ENCODE results near the gene HSP90B1. TPM values are rescaled to one million over a fixed set of nuclear protein-coding genes. Genes with fewer than 3 reads are reported as not detected.

HSP90B1 gene
- total RNA-seq, 1 experiment from 2014 or later: 888 TPM

DNA sequence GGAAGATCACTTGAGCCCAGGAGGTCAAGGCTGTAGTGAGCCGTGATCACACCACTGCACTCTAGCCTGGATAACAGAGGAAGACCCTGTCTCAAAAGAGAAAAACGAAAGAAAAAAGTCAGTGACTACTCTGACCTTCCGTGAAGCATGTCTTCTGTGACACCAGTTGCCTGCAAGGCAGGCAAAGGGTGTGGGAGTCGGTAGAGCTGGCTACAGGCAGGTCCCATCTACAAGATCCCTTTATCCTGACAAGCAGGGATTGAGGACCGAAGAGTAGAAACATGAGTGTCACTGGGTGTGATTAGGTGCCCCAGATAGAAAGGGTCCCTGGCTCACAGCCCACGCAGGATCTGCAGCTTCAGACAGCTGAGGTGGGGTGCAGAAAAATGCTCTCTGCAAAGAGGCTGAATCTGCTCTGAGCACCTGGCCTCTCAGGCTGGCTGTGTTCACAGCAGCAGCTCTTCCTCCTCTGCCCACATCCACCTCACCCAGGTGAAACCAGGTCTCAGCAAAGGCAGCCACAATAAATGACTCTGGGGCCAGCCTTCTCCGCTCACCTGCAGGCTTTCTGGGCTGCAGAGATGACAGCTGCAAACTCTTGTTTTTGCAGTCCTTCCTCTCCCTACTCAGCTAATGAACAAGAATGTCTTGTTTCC, 28.6 kb upstream of the HSP90B1 start:
- no peak for TF ChIP-seq ZBTB33 (IDR thresholded peaks at IDR 0.05; ENCODE audit: extremely low read depth, insufficient replicate concordance, low read length)
- no peak for TF ChIP-seq RAD21 (IDR thresholded peaks at IDR 0.05; ENCODE audit: low read depth)
- no peak for TF ChIP-seq POLR2A (IDR thresholded peaks at IDR 0.05; ENCODE audit: borderline replicate concordance, extremely low read depth, insufficient read depth, insufficient read length)
- TF ChIP-seq TCF7L2 (IDR thresholded peaks at IDR 0.05; ENCODE audit: borderline replicate concordance, extremely low read depth, insufficient read depth, insufficient read length): no peak
- TF ChIP-seq, protein P1, sequence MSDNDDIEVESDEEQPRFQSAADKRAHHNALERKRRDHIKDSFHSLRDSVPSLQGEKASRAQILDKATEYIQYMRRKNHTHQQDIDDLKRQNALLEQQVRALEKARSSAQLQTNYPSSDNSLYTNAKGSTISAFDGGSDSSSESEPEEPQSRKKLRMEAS (IDR thresholded peaks at IDR 0.05): no peak
- intact Hi-C loops (cut with micrococcal nuclease): no loop called here
- RAD21 ChIA-PET (ENCODE audit: low non-redundant PET in 1 of 2, low total read pairs in 2 of 2, uncharacterized antibody in 2 of 2, unreplicated experiment in 2 of 2): no interaction called here
- Histone ChIP-seq H4K20me1 (ENCODE audit: insufficient read depth) (no peaks in the 10 kb centered on the region), H3K9me2 (ENCODE audit: insufficient read depth) (no peaks in the 10 kb centered on the region), H3K4me3 (replicated peaks in 1 of 2; ENCODE audit: low read depth in 1 of 2, low read length in 2 of 2) (no peak overlapping the region), H3K4me2 (ENCODE audit: low read length) (no peak overlapping the region), H3K27ac (ENCODE audit: low read depth, low read length) (no peak overlapping the region), H3K9ac (ENCODE audit: low read length) (no peak overlapping the region), H3K36me3 (ENCODE audit: control insufficient read depth in 1 of 2, insufficient read depth in 2 of 2, low read length in 2 of 2) (no peaks in the 10 kb centered on the region), H3K9me3 (ENCODE audit: control insufficient read depth in 1 of 2, insufficient read depth in 1 of 2, low read depth in 1 of 2, low read length in 2 of 2) (no peaks in the 10 kb centered on the region), H3K79me2 (ENCODE audit: insufficient read depth, low read length) (no peaks in the 10 kb centered on the region), H2AFZ (ENCODE audit: low read depth, low read length, poor library complexity, severe bottlenecking) (no peak overlapping the region), H3K4me1 (ENCODE audit: control insufficient read depth in 1 of 2, insufficient read depth in 2 of 2, low read length in 2 of 2) (no peaks in the 10 kb centered on the region), H3K27me3 (ENCODE audit: insufficient read depth, low read length) (no peaks in the 10 kb centered on the region)
- no TSS peak for BruUV-seq (replicated peaks)
- DNase-seq (ENCODE audit: low read depth, low spot score): no peak
- CTCF ChIA-PET: interaction anchor here (1.3 kb wide), 1 partner anchor 14 kb away, joined by 3 read pairs; no protein-coding TSS in a partner anchor
- no peak for ATAC-seq
- POLR2A ChIA-PET: no interaction called here

GRCh38 chr12:103903993-103904392, 26.2 kb upstream of the HSP90B1 start:
- no peak overlapping the region for H3K4me3 ChIP-seq (replicated peaks in 1 of 2; ENCODE audit: low read depth in 1 of 2, low read length in 2 of 2)
- RAD21 ChIA-PET (ENCODE audit: low non-redundant PET in 1 of 2, low total read pairs in 2 of 2, uncharacterized antibody in 2 of 2, unreplicated experiment in 2 of 2): no interaction called here

More at GRCh38 chr12:103903993-103904392, 26.2 kb upstream of the HSP90B1 start:
- H3K9ac ChIP-seq (ENCODE audit: low read length): no peak overlapping the region
- H3K9me3 ChIP-seq (ENCODE audit: control insufficient read depth in 1 of 2, insufficient read depth in 1 of 2, low read depth in 1 of 2, low read length in 2 of 2): no peaks in the 10 kb centered on the region
- TF ChIP-seq CBX3 (IDR thresholded peaks at IDR 0.05; ENCODE audit: low read depth) (no peak), ELF1 (IDR thresholded peaks at IDR 0.05; ENCODE audit: borderline replicate concordance, low read depth) (no peak), ZFX (IDR thresholded peaks at IDR 0.05) (no peak), SIN3A (IDR thresholded peaks at IDR 0.05; ENCODE audit: low read depth) (no peak), ZNF274 (IDR thresholded peaks at IDR 0.05; ENCODE audit: low read depth, low read length) (no peak)
- H3K4me2 ChIP-seq (ENCODE audit: low read length): no peak overlapping the region
- H3K27ac ChIP-seq (ENCODE audit: low read depth, low read length): no peak overlapping the region
- no peaks in the 10 kb centered on the region for H3K79me2 ChIP-seq (ENCODE audit: insufficient read depth, low read length)
- no peaks in the 10 kb centered on the region for H3K36me3 ChIP-seq (ENCODE audit: control insufficient read depth in 1 of 2, insufficient read depth in 2 of 2, low read length in 2 of 2)
- no TSS peak for BruUV-seq (replicated peaks)
- DNase-seq (ENCODE audit: low read depth, low spot score) (no peak), ATAC-seq (no peak)
- H2AFZ ChIP-seq (ENCODE audit: low read depth, low read length, poor library complexity, severe bottlenecking): no peak overlapping the region
- intact Hi-C loops (cut with micrococcal nuclease): no loop called here
- ChIA-PET POLR2A (no interaction called here), CTCF (no interaction called here)
- H3K9me2 ChIP-seq (ENCODE audit: insufficient read depth): no peaks in the 10 kb centered on the region
- no peaks in the 10 kb centered on the region for H3K4me1 ChIP-seq (ENCODE audit: control insufficient read depth in 1 of 2, insufficient read depth in 2 of 2, low read length in 2 of 2)
- no peaks in the 10 kb centered on the region for H4K20me1 ChIP-seq (ENCODE audit: insufficient read depth)
- no peaks in the 10 kb centered on the region for H3K27me3 ChIP-seq (ENCODE audit: insufficient read depth, low read length)

All from HCT116 (cell line).